Right kidney (tissue), 1 donor: ENCODE results near the gene GATA5.

Experiments
- DNase-seq: peaks from one replicate; pipeline ENCODE4 v3.0.0-alpha.2; 2016

GATA5 gene

GRCh38 chr20:62453186-62453808, 22.5 kb downstream of the GATA5 start:
- DNase-seq: no peak

GRCh38 chr20:62452475-62453095, 23.2 kb downstream of the GATA5 start:
- no peak for DNase-seq

DNA sequence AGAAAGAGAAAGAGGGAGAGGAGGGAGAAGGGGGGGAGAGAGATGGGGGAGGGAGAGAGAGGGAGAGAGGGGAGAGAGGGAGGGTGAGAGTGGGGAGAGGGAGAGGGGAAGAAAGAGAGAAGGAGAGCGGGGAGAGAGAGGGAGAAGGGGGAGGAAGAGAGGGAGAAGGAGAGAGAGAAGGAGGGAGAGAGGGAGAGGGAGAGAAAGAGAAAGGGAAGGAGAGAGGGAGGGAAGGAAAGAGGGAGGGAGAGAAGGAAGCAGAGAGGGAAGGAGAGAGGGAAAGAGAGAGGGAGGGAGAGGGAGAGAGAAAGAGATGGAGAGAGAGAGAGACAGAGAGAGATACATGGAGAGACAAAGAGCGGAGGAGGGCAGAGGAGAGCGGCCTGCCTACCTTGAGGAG, 23.8 kb downstream of the GATA5 start:
- no peak for DNase-seq

DNA sequence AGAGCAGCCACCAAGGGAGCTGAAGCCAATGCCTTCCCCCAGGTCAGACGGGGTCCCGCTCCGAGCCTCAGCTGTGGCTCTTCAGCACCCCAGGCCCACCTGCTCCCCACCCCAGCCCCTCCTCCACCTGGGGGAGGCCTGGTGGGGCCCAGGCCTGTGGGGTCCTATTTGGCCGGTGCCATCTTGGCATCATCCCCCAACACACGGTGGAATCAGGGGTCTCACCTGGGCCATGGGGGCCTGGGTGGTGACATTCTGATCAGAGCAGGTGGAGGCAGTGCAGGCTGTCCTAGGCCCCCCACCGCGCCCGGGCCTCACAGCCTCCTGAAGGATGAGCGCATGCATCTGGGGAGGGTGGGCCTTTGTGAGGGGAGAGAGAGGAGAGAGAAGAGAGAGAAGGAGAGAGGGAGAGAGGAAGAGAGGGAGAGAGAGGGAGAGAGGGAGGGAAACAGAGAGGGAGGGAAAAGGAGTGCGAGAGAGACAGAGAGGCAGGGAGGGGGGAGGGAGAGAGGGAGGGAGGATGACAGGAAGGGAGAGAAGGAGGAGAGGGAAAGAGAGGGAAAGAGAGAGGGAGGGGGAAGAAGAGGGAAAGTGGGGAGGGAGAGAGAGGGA, 24.5 kb downstream of the GATA5 start:
- no peak for DNase-seq

- no peak for DNase-seq
Observed at GRCh38 chr20:62449951-62450691, 25.7 kb downstream of the GATA5 start.

- no peak for DNase-seq
Observed at GRCh38 chr20:62448788-62449187, 27.0 kb downstream of the GATA5 start.

GRCh38 chr20:62448038-62448437, 27.8 kb downstream of the GATA5 start:
- DNase-seq: no peak

DNA sequence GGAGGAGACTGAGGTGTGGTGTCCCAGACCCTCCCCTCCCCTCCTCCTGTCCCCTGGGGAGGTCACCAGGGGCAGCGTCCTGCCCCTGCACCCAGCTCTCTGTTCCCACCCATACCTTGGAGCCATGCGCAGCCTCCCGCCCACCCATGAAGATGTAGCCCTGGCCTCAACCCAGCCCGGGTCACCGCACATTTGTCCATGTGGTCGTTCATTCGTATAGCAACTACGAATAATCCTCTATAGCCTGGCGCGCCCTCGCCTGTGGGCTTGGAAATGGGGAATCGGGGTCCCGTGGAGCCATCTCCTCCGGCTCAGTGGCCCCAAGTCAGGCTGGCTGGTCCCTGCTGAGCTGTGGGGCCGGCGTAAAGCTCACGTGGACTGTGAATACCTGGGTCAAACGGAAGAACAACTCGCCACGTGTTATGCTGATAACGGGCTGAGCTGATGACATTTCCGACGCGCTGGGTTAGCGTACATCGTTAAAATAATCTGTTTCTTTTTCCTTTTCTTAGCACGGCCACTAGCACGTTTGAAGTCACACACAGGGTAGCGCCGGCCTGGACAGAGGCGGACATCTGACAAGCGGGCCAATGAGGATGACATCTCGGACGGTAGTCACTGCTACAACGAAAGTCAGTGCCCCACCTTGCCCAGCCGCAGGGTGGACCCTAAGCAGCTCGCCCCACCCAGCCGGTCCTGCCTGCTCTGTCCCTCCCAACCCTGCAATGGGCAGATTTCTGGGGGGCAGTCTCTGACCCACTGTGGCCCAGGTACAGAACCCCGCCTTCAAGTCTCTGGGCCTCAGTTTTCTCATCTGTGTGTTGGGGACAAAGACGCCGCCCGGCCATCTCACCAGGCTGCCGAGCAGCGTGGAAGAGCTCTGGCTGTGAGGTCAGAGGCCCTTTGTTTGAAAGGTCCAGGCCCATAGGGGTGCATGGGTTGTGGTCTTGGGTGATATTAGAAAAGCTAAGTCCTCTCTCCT, 28.6 kb downstream of the GATA5 start:
- no peak for DNase-seq

- DNase-seq: no peak
Observed at GRCh38 chr20:62446481-62446880, 29.3 kb downstream of the GATA5 start.

- no peak for DNase-seq
Observed at GRCh38 chr20:62445553-62446340, 30.0 kb downstream of the GATA5 start.

DNA sequence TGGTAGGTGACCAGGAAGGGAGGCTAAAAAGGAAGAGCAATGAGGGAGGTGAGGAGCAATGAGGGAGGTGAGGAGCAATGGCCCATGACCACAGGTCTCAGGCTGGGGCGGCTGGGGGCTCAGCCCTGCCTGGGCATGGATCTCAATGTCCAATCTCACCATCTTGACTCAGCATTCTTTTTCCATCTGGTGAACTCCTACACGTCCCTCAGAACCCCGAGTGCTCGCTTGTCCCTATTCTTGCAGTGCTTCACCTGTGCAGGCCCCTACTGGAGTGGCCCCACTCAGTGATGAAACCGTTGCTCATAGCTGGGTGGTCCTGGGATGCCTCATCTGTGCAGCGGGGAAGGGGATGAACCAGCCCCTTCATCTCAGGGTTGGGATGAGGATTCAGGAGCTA, 31.5 kb downstream of the GATA5 start:
- DNase-seq: no peak

- DNase-seq: no peak
Observed at GRCh38 chr20:62441987-62442539, 33.7 kb downstream of the GATA5 start.

GRCh38 chr20:62439218-62439617, 36.6 kb downstream of the GATA5 start:
- no peak for DNase-seq

- DNase-seq: no peak
Observed at GRCh38 chr20:62437927-62438326, 37.9 kb downstream of the GATA5 start.

DNA sequence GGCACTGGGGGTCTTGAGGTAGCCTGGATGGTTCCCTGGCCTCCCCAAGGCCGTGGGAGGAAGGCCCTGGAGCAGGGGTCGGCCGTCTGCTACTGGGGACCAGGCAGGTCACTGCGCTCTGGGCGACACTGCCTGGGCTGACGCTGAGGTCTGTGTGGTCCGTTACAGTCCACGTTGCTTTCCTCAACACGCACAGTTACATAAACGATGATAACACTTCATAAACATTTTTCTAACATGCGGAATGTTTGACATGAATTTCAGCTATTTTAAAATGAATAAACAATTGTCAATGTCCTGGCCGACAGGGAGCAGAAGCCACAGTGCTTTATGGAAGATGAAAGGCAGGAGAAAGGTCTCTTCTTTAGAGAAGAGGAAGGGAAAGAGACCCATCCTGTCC, 38.3 kb downstream of the GATA5 start:
- DNase-seq: no peak

GRCh38 chr20:62436692-62437091, 39.1 kb downstream of the GATA5 start:
- DNase-seq: no peak

- DNase-seq: peak; percentile 61
Observed at GRCh38 chr20:62433658-62434497, 41.9 kb downstream of the GATA5 start.

DNA sequence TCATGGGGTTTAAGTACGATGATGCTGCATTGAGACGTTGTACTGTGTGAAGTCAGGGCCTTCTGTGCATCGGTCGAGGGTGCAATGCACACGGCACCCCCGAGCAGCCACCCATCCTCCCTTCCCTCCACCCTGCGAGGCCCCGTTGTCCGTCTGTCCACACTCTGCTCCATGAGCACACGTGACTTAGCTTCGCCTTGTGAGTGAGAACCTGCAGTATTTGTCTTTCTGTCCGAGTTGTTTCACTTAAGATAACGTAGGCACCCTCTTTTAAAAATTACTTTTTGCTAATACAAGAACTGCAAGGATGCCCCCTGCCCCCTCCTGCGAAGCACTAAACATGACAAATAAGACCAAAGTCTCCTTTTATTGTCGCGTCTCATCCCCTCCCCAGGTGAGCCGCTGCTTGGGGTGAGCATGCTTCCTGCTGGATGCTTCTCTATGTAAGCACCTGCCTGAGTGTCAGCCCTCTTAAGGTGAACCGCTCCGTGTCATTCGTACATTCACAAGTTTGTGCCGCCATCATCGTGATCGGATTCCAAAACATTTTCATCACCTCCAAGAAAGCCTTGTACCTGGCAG, 44.8 kb downstream of the GATA5 start:
- no peak for DNase-seq

DNA sequence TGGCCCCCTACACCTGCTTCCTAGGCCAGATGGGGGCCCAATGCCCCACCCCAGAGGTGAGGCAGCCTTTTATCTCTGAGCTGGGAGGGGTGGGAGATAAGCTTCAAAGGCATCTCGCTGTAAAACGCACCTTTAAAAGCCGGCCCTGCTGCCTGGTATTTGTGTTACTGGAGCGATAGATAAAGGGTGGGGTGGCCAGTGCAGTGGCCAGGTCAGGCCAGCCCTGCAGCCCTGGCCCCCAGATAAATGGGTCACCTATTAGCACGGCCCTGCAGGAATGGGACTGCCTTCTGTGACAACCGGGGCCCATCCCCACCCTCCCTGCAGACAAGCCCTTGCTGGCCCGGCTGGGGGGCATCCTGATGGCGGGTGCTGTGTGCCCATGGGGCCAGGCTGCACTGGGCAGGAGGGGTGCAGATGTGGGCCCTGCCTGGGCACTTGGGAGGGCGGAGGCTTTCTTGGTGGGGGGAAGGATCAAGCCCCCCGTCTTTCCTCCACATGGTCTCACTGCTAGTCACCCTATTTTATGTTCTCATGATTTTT, 45.4 kb downstream of the GATA5 start:
- DNase-seq: no peak
